SU-DHL-6 (cell line): ENCODE data around the gene TMEM43.

Experiments used
- H2AFZ ChIP-seq: fragments of 200-600 bp; sonication (generic); 2 replicates; pipeline ENCODE4 v1.6.1; 2014; ENCODE audit warnings: low read depth, mild to moderate bottlenecking, moderate library complexity, mixed read lengths, antibody characterized with exemption, low read length; ENCODE audit not compliant: severe bottlenecking
- H3F3A ChIP-seq: fragments of 200-600 bp; shearing (Covaris generic); 2 replicates; pipeline ENCODE4 v1.6.0; 2016; ENCODE audit warnings: antibody characterized with exemption, mild to moderate bottlenecking; ENCODE audit not compliant: insufficient read depth
- H3K27ac ChIP-seq: fragments of 200-600 bp; sonication (generic); 2 replicates; pipeline ENCODE4 v1.5.1; 2016; ENCODE audit warnings: low read depth, mild to moderate bottlenecking, low read length, moderate library complexity, mixed read lengths
- H3K27me3 ChIP-seq: fragments of 200-600 bp; sonication (generic), shearing (Covaris generic); 2 replicates; pipeline ENCODE4 v1.6.0; 2014; ENCODE audit warnings: mild to moderate bottlenecking, low read length
- H3K36me3 ChIP-seq: fragments of 200-600 bp; sonication (generic); 2 replicates; pipeline ENCODE4 v1.6.1; 2014; ENCODE audit warnings: mild to moderate bottlenecking, low read length, mixed read lengths
- H3K4me2 ChIP-seq: fragments of 300-600, 200-600 bp; shearing (Covaris generic), sonication (generic); 2 replicates; pipeline ENCODE4 v1.6.0; 2014; ENCODE audit warnings: low read length, low read depth, mild to moderate bottlenecking; ENCODE audit not compliant: poor library complexity, severe bottlenecking
- H3K4me3 ChIP-seq: fragments of 200-600 bp; sonication (generic); 2 replicates; pipeline ENCODE4 v1.5.1; 2014; ENCODE audit warnings: antibody characterized with exemption, low read length, mild to moderate bottlenecking, mixed read lengths; ENCODE audit not compliant: insufficient read depth, poor library complexity, severe bottlenecking
- H3K79me2 ChIP-seq: fragments of 200-600 bp; sonication (generic); 2 replicates; pipeline ENCODE4 v1.6.1; 2014; ENCODE audit warnings: mild to moderate bottlenecking, low read length, moderate library complexity; ENCODE audit not compliant: insufficient read depth
- H3K9ac ChIP-seq: fragments of 200-600 bp; sonication (generic); 2 replicates; pipeline ENCODE4 v1.7.0; 2014; ENCODE audit warnings: mild to moderate bottlenecking, low read length
- H3K9me2 ChIP-seq: fragments of 200-600 bp; sonication (generic); replicated peaks from 2 replicates; pipeline ENCODE4 v1.6.1; 2014; ENCODE audit warnings: low read length; ENCODE audit not compliant: insufficient read depth
- H3K9me3 ChIP-seq: fragments of 200-600 bp; sonication (generic); 2 replicates; pipeline ENCODE4 v1.6.1; 2014; ENCODE audit warnings: low read length, mixed read lengths; ENCODE audit not compliant: insufficient read depth
- H4K20me1 ChIP-seq: fragments of 200-600 bp; sonication (generic); 2 replicates; pipeline ENCODE4 v1.6.1; 2014; ENCODE audit warnings: low read depth, mild to moderate bottlenecking, antibody characterized with exemption, low read length, moderate library complexity, mixed read lengths
- CTCF ChIP-seq: fragments of 200-600 bp; sonication (generic); IDR thresholded peaks from one replicate; pipeline ENCODE4 v1.5.1; 2017; ENCODE audit warnings: antibody characterized with exemption, mild to moderate bottlenecking, low read length, moderate library complexity; ENCODE audit not compliant: insufficient read depth, poor library complexity, severe bottlenecking
- EZH2phosphoT487 ChIP-seq: fragments of 200-600 bp; sonication (generic), shearing (Covaris generic); conservative IDR thresholded peaks from 2 replicates; pipeline ENCODE4 v1.6.1; 2018; ENCODE audit warnings: mild to moderate bottlenecking, antibody characterized with exemption, low read length, moderate library complexity, mixed read lengths

Gene TMEM43

GRCh38 chr3:14150078-14150477, 25.2 kb downstream of the TMEM43 start:
- TF ChIP-seq EZH2phosphoT487 (no peak), CTCF (no peak)
- Histone ChIP-seq H4K20me1 (no peaks in the 10 kb centered on the region), H3K27me3 (no peaks in the 10 kb centered on the region), H3K4me3 (no peak overlapping the region), H3K27ac (no peak overlapping the region), H2AFZ (no peak overlapping the region), H3K9me2 (no peaks in the 10 kb centered on the region), H3K9me3 (no peaks in the 10 kb centered on the region), H3K79me2 (no peaks in the 10 kb centered on the region), H3K36me3 (no peaks in the 10 kb centered on the region), H3K9ac (no peak overlapping the region), H3F3A (no peaks in the 10 kb centered on the region), H3K4me2 (no peak overlapping the region)

GRCh38 chr3:14150491-14151230, 25.8 kb downstream of the TMEM43 start:
- Histone ChIP-seq H2AFZ (no peak overlapping the region), H3K36me3 (no peaks in the 10 kb centered on the region), H4K20me1 (no peaks in the 10 kb centered on the region), H3K9ac (no peak overlapping the region), H3K4me2 (no peak overlapping the region), H3F3A (no peaks in the 10 kb centered on the region), H3K9me3 (no peaks in the 10 kb centered on the region), H3K79me2 (no peaks in the 10 kb centered on the region), H3K9me2 (no peaks in the 10 kb centered on the region), H3K27ac (no peak overlapping the region), H3K4me3 (no peak overlapping the region), H3K27me3 (no peaks in the 10 kb centered on the region)
- TF ChIP-seq CTCF: no peak
- TF ChIP-seq EZH2phosphoT487: no peak

GRCh38 chr3:14151471-14152083, 26.7 kb downstream of the TMEM43 start:
- TF ChIP-seq EZH2phosphoT487 (no peak), CTCF (no peak)
- Histone ChIP-seq H3F3A (no peaks in the 10 kb centered on the region), H3K4me3 (no peak overlapping the region), H3K4me2 (no peak overlapping the region), H3K36me3 (no peaks in the 10 kb centered on the region), H3K27me3 (no peaks in the 10 kb centered on the region), H3K9ac (no peak overlapping the region), H3K27ac (no peak overlapping the region), H3K9me3 (no peaks in the 10 kb centered on the region), H2AFZ (no peak overlapping the region), H3K9me2 (no peaks in the 10 kb centered on the region), H4K20me1 (no peaks in the 10 kb centered on the region), H3K79me2 (no peaks in the 10 kb centered on the region)
